ENCODE data around the gene SIGLEC1.

SIGLEC1 gene

GRCh38 chr20:3686867-3687321 is 25.5 kb downstream of the SIGLEC1 start:
- peak in 9 of 10 donors; percentile 21 to 89 (median 40) for DNase-seq
- intact Hi-C loops (cut with DNase I), result no loop called here

GRCh38 chr20:3686421-3686820 is 26.0 kb downstream of the SIGLEC1 start:
- intact Hi-C loops (cut with DNase I), result no loop called here
- DNase-seq, result no peak

- intact Hi-C loops (cut with DNase I), result no loop called here
These were observed 27.1 kb downstream of the SIGLEC1 start for GRCh38 chr20:3685341-3685740.

GRCh38 chr20:3681931-3682781 is 30.2 kb downstream of the SIGLEC1 start, which contains the start of gene ADAM33:
TSS of gene ADAM33 (minus strand) at chr20:3682010. CDS start at chr20:3682004, 6 bp downstream.
- DNase-seq, result peak in 1 of 10 donors; percentile 81
- intact Hi-C loops (cut with DNase I), result no loop called here

More at GRCh38 chr20:3685341-3685740, 27.1 kb downstream of the SIGLEC1 start:
- no peak for DNase-seq

GRCh38 chr20:3681352-3681930 is 31.0 kb downstream of the SIGLEC1 start:
- intact Hi-C loops (cut with DNase I), result no loop called here
- DNase-seq, result peak in 1 of 10 donors; percentile 83

- DNase-seq, result peak in 1 of 10 donors; percentile 76
- intact Hi-C loops (cut with DNase I), result no loop called here
These were observed 31.6 kb downstream of the SIGLEC1 start for GRCh38 chr20:3680701-3681351.

GRCh38 chr20:3679749-3680700 is 32.4 kb downstream of the SIGLEC1 start:
- peak in 1 of 10 donors; percentile 72 for DNase-seq
- intact Hi-C loops (cut with DNase I), result loop anchor here (5.0 to 10.0 kb wide), 2 partner anchors 87 to 405 kb away; partner anchors contain the start of gene ADISSP

- no peak for DNase-seq
- intact Hi-C loops (cut with DNase I), result loop anchor here (5.0 to 10.0 kb wide), 2 partner anchors 88 to 406 kb away; partner anchors contain the start of gene ADISSP
These were observed 33.3 kb downstream of the SIGLEC1 start for GRCh38 chr20:3678856-3679720.

- DNase-seq, result no peak
- intact Hi-C loops (cut with DNase I), result loop anchor here (5.0 to 10.0 kb wide), 2 partner anchors 89 to 407 kb away; partner anchors contain the start of gene ADISSP
These were observed 34.2 kb downstream of the SIGLEC1 start for GRCh38 chr20:3678198-3678597.

- no peak for DNase-seq
- intact Hi-C loops (cut with DNase I), result loop anchor here (5.0 to 10.0 kb wide), 2 partner anchors 90 to 407 kb away; partner anchors contain the start of gene ADISSP
These were observed 34.7 kb downstream of the SIGLEC1 start for GRCh38 chr20:3677733-3678132.

- intact Hi-C loops (cut with DNase I), result loop anchor here (5.0 to 10.0 kb wide), 2 partner anchors 92 to 410 kb away; partner anchors contain the start of gene ADISSP
These were observed 37.2 kb downstream of the SIGLEC1 start for GRCh38 chr20:3674995-3675900.

GRCh38 chr20:3674447-3674846 is 38.0 kb downstream of the SIGLEC1 start:
- DNase-seq, result no peak
- intact Hi-C loops (cut with DNase I), result loop anchor here (10.0 kb wide), 1 partner anchor 410 kb away; no protein-coding TSS in a partner anchor

More at GRCh38 chr20:3674995-3675900, 37.2 kb downstream of the SIGLEC1 start:
- no peak for DNase-seq

- no peak for DNase-seq
- intact Hi-C loops (cut with DNase I), result loop anchor here (10.0 kb wide), 1 partner anchor 411 kb away; no protein-coding TSS in a partner anchor
These were observed 39.0 kb downstream of the SIGLEC1 start for GRCh38 chr20:3673221-3674070.

GRCh38 chr20:3672547-3673171 is 39.7 kb downstream of the SIGLEC1 start:
- intact Hi-C loops (cut with DNase I), result loop anchor here (10.0 kb wide), 1 partner anchor 412 kb away; no protein-coding TSS in a partner anchor
- no peak for DNase-seq

GRCh38 chr20:3671986-3672546 is 40.3 kb downstream of the SIGLEC1 start:
- intact Hi-C loops (cut with DNase I), result loop anchor here (10.0 kb wide), 1 partner anchor 413 kb away; no protein-coding TSS in a partner anchor
- DNase-seq, result no peak
